HUDEP-2 (cell line): ENCODE results near the gene HADHB.
"Not testable (repeated sequence)": the region's sequence is repeated elsewhere in the genome, so short reads cannot be mapped to it uniquely, and the experiment has no call there.

ENCODE experiments used
- DNase-seq, 76 experiments: peaks; one replicate each; lab custom pipeline; 2025; ENCODE audit not compliant: unreplicated experiment in 76 of 76; lab: John Stamatoyannopoulos, UW

The HADHB gene

GRCh38 chr2:26290001-26290400, 45.3 kb downstream of the HADHB start:
- DNase-seq, result no peak

GRCh38 chr2:26292646-26293045, 47.9 kb downstream of the HADHB start:
- DNase-seq, result no peak

- DNase-seq, result no peak
Observed at GRCh38 chr2:26295511-26295910, 50.8 kb downstream of the HADHB start.

GRCh38 chr2:26297061-26297460, 52.3 kb downstream of the HADHB start:
- DNase-seq, result no peak

GRCh38 chr2:26298286-26298637, 53.5 kb downstream of the HADHB start:
- no peak for DNase-seq

- DNase-seq, result peak in 5 of 76 experiments; percentile 4 to 14 (median 10)
Observed at GRCh38 chr2:26298638-26299393, 54.1 kb downstream of the HADHB start.

GRCh38 chr2:26299471-26300101, 54.8 kb downstream of the HADHB start:
- no peak for DNase-seq

- DNase-seq, result no peak
Observed at GRCh38 chr2:26300234-26300925, 55.6 kb downstream of the HADHB start.

- no peak for DNase-seq
Observed at GRCh38 chr2:26302846-26303245, 58.1 kb downstream of the HADHB start.

GRCh38 chr2:26305094-26305493, 60.4 kb downstream of the HADHB start:
- not testable (repeated sequence) for DNase-seq

- no peak for DNase-seq
Observed at GRCh38 chr2:26305540-26305939, 60.8 kb downstream of the HADHB start.

- DNase-seq, result no peak
Observed at GRCh38 chr2:26309921-26310320, 65.2 kb downstream of the HADHB start.

GRCh38 chr2:26312471-26312870, 67.7 kb downstream of the HADHB start:
- DNase-seq, result no peak

- DNase-seq, result no peak
Observed at GRCh38 chr2:26313446-26313845, 68.7 kb downstream of the HADHB start.

- no peak for DNase-seq
Observed at GRCh38 chr2:26314243-26314642, 69.5 kb downstream of the HADHB start.

- peak in 13 of 76 experiments; percentile 5 to 21 (median 8) for DNase-seq
Observed at GRCh38 chr2:26316041-26316440, 71.3 kb downstream of the HADHB start.

GRCh38 chr2:26316845-26317244, 72.1 kb downstream of the HADHB start:
- no peak for DNase-seq

GRCh38 chr2:26317377-26318105, 72.8 kb downstream of the HADHB start:
- no peak for DNase-seq

GRCh38 chr2:26318950-26319349, 74.2 kb downstream of the HADHB start:
- no peak for DNase-seq

- DNase-seq, result not testable (repeated sequence)
Observed at GRCh38 chr2:26324479-26324878, 79.7 kb downstream of the HADHB start.

GRCh38 chr2:26324903-26325302, 80.2 kb downstream of the HADHB start:
- DNase-seq, result no peak
